ENCODE measurements around the gene IL27RA.
A peak's percentile ranks its signal among the peaks of the same experiment; 100 is the strongest.

The IL27RA gene

DNA sequence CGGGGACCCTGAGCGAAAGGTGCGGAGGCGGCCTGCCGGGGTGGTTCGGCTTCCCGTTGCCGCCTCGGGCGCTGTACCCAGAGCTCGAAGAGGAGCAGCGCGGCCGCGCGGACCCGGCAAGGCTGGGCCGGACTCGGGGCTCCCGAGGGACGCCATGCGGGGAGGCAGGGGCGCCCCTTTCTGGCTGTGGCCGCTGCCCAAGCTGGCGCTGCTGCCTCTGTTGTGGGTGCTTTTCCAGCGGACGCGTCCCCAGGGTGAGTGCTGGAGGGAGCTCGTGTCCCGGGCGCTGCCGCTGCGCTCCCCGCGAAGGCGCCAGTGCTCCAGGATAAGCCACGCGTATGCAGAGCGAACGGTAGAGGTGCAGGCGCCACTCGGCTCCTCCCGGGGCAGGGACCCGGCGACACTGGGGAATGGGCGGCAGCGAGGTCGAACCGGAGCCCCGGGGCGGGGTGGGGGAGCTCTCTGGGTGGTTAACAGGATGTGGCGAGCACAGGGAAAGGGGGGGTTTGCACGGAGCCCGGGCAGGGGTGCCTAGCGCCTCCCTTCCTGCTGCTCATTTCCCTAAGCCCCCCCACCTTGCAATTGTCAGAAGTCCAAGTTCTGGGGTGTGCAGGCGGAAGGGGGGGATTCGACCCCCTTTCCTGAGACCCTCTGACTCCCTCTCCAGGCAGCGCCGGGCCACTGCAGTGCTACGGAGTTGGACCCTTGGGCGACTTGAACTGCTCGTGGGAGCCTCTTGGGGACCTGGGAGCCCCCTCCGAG is at the start of gene IL27RA:
IL27RA (plus strand) TSS at position 44 of the 762 bp plus-strand sequence; CDS start at position 155, 111 bp downstream.
- peak; percentile 77 for DNase-seq

DNA sequence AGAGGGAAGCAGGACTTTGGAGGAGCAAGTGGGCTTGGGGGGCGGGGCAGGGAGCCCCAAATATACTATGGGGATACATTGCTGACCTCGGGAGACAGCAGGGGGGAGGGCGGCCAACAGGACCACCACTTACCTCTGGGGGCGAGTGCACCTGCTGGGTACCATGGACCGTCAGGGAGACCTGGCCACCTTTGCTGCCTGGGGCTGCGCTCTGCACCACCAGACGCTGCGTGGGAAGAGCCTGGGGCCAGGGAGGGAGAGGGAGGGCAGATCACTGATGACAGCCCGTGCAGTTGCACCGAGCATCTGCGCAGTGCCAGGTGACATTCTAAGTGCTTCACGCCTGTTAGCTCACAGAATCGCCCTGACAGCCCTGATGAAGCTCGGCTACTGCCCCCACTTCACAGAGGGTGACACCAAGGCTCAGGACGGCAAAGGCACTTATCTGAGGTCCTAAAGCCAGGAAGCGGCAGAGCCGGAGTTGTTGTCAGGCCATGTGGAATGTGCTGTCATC is 49.5 kb upstream of the IL27RA start:
- DNase-seq, result no peak

- DNase-seq, result no peak
Observed at GRCh38 chr19:13982773-13983172, 48.8 kb upstream of the IL27RA start.

DNA sequence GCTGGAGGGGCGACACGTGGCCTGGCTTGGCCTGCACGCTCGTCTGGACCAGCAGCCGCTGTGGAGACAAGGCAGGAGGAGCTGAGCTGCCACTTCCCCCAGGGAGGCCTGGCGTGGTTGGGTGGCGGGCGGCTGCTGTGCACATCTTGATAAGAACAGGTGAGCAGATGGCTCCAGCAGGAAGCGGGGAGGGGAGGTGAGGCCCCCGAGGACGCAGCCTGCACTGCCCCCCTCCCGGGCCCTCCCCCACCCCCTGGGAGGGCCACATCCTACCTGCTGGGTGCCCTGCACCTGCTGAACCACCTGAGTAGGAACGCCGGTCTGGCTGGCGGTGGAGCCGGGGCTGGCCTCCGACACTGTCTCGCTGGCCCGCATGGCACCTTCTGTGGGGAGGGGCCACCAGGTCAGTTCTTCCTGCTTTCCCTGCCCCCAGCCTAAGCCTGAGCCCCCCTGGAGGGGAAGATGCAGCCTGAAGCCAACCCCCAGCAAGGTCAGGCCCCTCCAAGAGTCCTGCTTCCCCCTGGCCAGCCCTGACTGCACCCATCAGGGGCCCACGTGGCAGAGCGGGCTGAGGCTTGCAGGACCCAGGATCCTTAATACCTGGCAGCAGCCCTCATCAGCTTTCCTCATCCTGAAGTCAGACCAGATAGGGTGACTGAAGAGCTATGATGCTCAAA is 48.2 kb upstream of the IL27RA start:
- no peak for DNase-seq

DNA sequence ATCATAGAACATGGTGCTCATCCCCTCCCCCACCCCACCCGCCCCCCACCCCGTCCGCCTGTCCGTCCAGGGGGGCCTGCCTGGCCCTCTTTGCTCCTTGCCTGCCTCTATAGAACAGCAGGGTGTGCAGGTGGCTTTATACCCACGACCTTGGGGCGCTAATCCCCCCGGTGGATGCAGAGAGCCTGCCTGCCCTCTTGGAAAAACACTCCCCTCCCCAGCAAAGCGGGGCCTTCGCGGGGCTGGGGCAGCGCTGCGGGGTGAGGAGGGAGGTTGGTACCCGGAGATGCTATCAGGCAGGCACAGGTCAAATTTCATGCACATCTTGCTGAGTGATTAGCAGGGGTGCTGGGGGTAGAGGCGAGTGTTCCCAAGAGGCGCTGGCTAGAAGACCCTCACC is 47.4 kb upstream of the IL27RA start:
- no peak for DNase-seq

- DNase-seq, result no peak
Observed at GRCh38 chr19:13984875-13985741, 46.5 kb upstream of the IL27RA start.

GRCh38 chr19:13985771-13986347 is 45.7 kb upstream of the IL27RA start:
- no peak for DNase-seq

DNA sequence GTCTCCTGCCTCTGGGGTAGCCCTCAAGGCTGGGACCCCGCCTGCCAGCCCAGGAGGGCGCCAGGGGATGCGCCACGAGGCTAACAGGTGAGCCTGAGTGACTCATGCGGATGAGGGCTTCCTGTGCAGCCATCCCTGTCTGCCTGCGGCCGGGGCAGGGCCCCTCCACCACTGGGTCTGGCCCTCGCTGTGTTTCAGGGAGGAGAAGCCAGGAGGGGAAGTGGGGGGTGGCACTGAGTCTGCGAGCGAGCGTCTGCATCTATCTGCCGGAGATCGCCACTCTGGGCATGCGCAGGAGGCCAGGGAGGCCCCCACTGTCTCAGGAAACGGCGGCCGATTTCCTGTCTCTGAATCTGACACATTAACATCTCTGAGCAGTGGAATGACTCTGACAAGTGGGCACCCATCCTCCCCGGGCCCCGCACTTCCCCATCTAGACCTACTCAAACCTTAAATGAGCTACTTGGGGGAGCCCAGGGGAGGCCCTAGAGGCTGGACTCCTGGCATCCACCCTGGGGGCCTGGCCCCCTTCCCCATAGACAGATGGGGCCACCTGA is 45.1 kb upstream of the IL27RA start:
- peak; percentile 78 for DNase-seq

DNA sequence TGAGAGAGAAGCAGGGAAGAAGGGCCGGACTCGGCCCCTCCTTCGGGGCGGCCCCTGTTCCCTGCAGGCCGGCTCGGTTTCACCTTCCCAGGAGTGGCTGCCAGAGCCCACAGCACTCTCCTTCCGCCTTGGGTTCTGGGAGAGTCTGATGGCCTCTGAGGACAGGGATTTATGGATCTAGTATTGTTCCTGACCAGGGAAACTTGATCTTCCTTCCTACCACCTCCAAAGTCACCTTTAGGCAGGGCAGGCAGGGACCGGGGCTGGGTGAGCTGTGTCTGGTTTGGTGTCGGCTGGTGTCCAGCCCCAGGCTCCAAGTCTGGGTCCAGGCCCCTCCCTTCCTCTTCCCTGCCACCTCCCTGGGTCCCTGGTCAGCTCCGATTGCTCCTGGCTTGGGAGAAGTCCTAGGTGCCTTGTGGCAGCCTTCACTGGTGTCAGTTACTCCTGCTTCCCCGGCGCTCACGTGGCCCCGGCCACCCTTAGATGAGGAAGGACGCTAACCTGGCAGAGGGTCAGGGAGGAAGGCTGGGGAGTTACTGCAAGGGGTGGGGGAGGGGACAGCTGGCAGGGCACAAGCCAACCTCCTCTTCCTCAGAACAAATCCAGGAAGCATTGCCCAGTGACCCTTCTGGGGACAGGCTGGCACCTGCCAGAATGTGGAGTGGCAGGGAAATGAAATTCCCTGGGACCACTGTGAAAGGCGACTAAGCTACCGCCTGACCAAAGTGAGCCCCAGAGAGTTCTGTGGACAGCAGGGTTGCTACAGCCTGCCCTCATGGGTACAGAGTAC is 44.3 kb upstream of the IL27RA start:
- no peak for DNase-seq

- no peak for DNase-seq
Observed at GRCh38 chr19:13989487-13989886, 42.1 kb upstream of the IL27RA start.

DNA sequence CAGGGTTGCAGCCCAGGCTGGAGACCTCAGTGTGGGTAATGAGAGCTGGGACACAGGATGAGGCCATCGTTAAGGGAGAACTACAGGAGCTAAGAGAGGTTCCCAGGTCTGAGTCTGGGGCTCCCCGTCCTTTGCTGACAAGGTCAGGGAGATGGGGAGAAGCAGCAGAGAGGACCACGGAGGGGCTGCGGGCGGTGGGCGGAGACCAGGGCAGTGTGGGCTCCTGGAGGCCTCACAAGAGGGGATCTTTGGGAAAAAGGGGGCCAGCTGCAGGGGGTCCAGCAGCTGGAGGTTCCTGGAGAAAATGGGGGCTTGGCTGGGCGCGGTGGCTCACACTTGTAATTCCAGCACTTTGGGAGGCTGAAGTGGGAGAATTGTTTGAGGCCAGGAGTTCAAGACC is 41.5 kb upstream of the IL27RA start:
- no peak for DNase-seq

- no peak for DNase-seq
Observed at GRCh38 chr19:13992025-13992424, 39.5 kb upstream of the IL27RA start.

DNA sequence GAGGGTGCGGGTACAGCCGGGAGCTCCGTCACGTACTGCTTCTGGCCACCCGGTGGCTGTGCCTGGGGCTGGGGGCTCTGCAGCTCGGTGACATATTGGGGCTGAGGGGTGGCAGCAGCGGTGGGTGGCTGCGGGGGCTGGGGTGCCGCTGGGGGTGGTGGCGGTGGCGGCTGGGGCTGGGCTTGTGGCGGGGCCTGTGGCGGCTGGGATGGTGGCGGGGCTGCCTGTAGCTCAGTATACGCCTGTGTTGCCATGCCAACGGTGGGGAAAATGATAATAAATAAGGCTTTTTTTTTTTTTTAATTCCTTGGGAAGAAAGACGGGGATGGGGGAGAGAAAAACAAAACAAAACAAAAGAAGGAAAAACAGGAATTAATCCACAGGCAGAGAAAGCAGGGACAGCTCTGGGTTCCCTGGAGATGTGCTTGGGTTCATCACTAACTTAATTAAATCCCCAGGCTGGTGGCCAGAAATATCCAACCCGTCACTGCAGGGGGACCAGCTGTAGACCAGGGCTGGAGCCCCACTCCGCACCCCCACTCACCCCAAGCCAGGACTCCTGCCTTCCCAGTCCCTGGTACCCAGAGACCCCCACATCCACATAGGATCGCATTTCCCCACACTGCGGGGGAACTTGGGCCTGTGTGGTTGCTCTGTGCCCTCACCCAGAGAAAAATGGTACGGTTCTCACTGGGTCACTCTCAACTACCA is 37.8 kb upstream of the IL27RA start:
- DNase-seq, result no peak

- DNase-seq, result no peak
Observed at GRCh38 chr19:13995017-13995728, 36.4 kb upstream of the IL27RA start.

DNA sequence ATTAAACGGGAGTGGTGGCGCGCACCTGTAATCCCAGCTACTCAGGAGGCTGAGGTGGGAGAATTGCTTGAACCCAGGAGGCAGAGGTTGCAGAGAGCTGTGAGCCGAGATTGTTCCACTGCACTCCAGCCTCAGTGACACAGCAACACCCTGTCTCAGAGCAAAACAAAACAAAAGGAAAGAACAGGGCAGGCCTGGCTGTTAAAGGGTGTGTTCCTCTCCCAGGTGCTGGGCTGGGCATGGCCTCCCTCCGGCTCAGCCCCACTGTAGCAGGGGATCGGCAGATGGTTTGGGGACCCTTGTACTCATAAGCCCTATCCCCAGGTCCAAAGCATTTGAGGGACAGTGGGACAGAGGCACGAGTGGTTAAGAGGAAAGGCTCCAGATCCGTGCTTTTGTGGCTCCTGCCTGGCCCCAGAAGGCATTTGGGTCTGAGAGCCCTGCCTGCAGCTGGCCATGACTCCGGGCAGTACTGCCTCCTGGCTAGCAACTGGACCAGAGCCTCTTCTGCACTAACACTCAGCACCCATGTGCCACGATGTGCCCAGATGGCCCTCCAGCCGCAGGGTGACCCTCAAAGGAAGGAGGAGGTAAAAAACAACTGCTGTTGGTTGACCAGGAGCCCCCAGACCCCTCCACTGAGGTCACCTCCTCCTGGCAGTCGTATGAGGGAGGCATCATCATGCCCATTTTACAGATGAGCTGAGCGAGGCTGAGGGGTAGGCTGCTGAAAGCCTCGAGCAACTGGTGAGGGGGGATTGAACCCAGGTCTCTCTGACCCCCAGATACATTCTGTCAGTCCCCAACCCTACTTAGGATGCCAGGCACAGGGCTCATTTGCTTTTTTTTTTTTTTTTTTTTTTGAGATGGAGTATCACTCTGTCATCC is 35.4 kb upstream of the IL27RA start:
- DNase-seq, result no peak

DNA sequence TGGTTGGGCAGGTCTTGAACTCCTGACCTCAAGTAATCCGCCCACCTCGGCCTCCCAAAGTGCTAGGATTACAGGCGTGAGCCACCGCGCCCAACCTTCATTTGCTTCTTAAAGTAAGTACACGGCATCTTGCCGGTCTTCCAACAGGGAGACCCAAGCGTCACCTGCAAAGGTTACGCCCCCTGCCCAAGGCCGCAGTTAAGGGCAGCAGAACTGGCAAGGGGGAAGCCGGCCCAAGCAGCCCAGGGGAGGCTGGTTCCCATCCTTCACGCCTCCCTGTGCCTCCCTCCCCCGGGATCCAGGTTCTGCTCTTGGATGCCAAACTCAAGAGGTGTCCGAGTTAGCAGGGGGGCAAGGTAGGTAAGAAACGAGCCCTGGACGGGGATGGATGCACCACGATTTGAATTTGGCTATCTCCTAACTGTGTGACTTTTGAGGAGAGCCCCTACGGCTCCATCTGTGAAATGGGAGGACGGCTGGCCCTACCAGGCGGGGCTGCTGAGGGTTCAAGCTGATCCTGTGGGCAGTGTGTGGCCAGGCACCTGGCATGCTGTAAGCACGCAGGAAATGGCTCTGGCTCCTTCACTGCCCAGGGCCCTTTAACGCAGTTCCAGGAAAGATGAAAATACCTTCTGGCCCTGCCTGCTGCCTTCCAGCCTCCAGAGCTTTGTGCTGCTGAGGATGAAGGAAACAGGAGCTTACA is 34.5 kb upstream of the IL27RA start:
- DNase-seq, result no peak

- no peak for DNase-seq
Observed at GRCh38 chr19:13997631-13997962, 34.0 kb upstream of the IL27RA start.

- DNase-seq, result no peak
Observed at GRCh38 chr19:13998426-13998825, 33.1 kb upstream of the IL27RA start.

GRCh38 chr19:13999085-13999484 is 32.5 kb upstream of the IL27RA start:
- no peak for DNase-seq
